Measurements from ENCODE around the gene CHST11.

GRCh38 chr12:104567832-104568486 is 111.2 kb downstream of the CHST11 start:
- no peak for TF ChIP-seq CTCF (IDR thresholded peaks at IDR 0.05)
- no peak for TF ChIP-seq POLR2A (IDR thresholded peaks at IDR 0.05)
